Suprapubic skin (tissue), 4 donors: ENCODE measurements around the gene DEPDC5. TPM values are rescaled to one million over a fixed set of nuclear protein-coding genes. Genes with fewer than 3 reads are reported as not detected.

ENCODE experiments used
- DNase-seq, 2 donors: peaks; one replicate each; pipeline ENCODE4 v3.0.0-alpha.2; 2019; ENCODE audit warnings: low spot score in 2 of 2
- H3K27ac ChIP-seq: fragments of 200-600 bp; sonication (generic); one replicate; pipeline ENCODE4 v1.5.1; 2019
- H3K27me3 ChIP-seq: fragments of 200-600 bp; sonication (generic); one replicate; pipeline ENCODE4 v1.5.1; 2019
- H3K36me3 ChIP-seq: fragments of 200-600 bp; sonication (generic); one replicate; pipeline ENCODE4 v1.5.1; 2019
- H3K4me1 ChIP-seq: fragments of 200-600 bp; sonication (generic); one replicate; pipeline ENCODE4 v1.5.1; 2019
- H3K4me3 ChIP-seq: fragments of 200-600 bp; sonication (generic); one replicate; pipeline ENCODE4 v1.5.1; 2019; ENCODE audit warnings: mild to moderate bottlenecking
- H3K9me3 ChIP-seq: fragments of 200-600 bp; sonication (generic); one replicate; pipeline ENCODE4 v1.5.1; 2019
- CTCF ChIP-seq, 2 donors: fragments of 200-600 bp in 1 of 2; fragments of 450-650 bp in 1 of 2; sonication (generic) in 1 of 2; IDR thresholded peaks; one replicate each; pipeline ENCODE4 v1.5.1; 2016 to 2019; ENCODE audit warnings: antibody characterized with exemption in 2 of 2, mild to moderate bottlenecking in 1 of 2, moderate library complexity in 1 of 2
- EP300 ChIP-seq: sonication (generic); formaldehyde crosslinking; IDR thresholded peaks from one replicate; pipeline ENCODE4 v1.6.1; 2017; ENCODE audit warnings: antibody characterized with exemption
- POLR2A ChIP-seq, 2 donors: fragments of 450-650 bp; IDR thresholded peaks; one replicate each; pipeline ENCODE4 v1.6.1; 2017; ENCODE audit warnings: antibody characterized with exemption in 2 of 2, mild to moderate bottlenecking in 2 of 2, moderate library complexity in 2 of 2
- POLR2AphosphoS5 ChIP-seq, 3 donors: sonication (generic); formaldehyde crosslinking; IDR thresholded peaks; one replicate each; pipeline ENCODE4 v1.6.1; 2017; ENCODE audit warnings: antibody characterized with exemption in 3 of 3
- WGBS: methylation state at CpG from one replicate; pipeline ENCODE4 v1.1.5; 2018; 5-methylcytosine and 5-hydroxymethylcytosine counted together
- total RNA-seq, 4 donors: library from RNA; depleted of rRNA; stranded (reverse); fragments of >200 nt; gene quantifications; one replicate each; pipeline ENCODE4 v1.1.0, GENCODE V29; 2016

DEPDC5 gene
- total RNA-seq, 4 donors from 2014 or later, result 10.2 to 35.6 (median 15.5) TPM

- Histone ChIP-seq H3K4me3 (peak overlapping the region; percentile 83), H3K4me1 (peaks cover 43% of the 10 kb centered on the region)
Measured at GRCh38 chr22:31748490-31748889, 5.3 kb upstream of the DEPDC5 start.

GRCh38 chr22:31749636-31750364, 4.0 kb upstream of the DEPDC5 start, which contains the start of gene PRR14L:
PRR14L (minus strand) TSS chr22:31750132; CDS start chr22:31738860, 11,272 bp downstream.
- DNase-seq, result peak; percentile 98 to 99
- Histone ChIP-seq H3K9me3 (no peaks in the 10 kb centered on the region), H3K27ac (peak within 1 kb of the TSS; percentile 95), H3K4me1 (peaks cover 51% of the 10 kb centered on the region), H3K36me3 (peaks cover 3% of the 10 kb centered on the region), H3K4me3 (peak within 1 kb of the TSS; percentile 83), H3K27me3 (no peaks in the 10 kb centered on the region)
- WGBS, result under 1% methylated on average over 36 of the region's 62 CpGs
- TF ChIP-seq CTCF (IDR thresholded peaks at IDR 0.05) (no peak), POLR2AphosphoS5 (IDR thresholded peaks at IDR 0.05) (peak in 2 of 3 donors; percentile 71 to 74), POLR2A (IDR thresholded peaks at IDR 0.05) (peak; percentile 47 to 84)

More at GRCh38 chr22:31748490-31748889, 5.3 kb upstream of the DEPDC5 start:
- no peak for TF ChIP-seq EP300
- TF ChIP-seq CTCF (IDR thresholded peaks at IDR 0.05), result no peak
- no peak for TF ChIP-seq POLR2A (IDR thresholded peaks at IDR 0.05)
- no peak for TF ChIP-seq POLR2AphosphoS5 (IDR thresholded peaks at IDR 0.05)
- H3K9me3 ChIP-seq, result no peaks in the 10 kb centered on the region
- H3K27ac ChIP-seq, result no peak overlapping the region
- DNase-seq, result no peak
- WGBS, result 12% methylated on average over 2 of the region's 2 CpGs
- no peaks in the 10 kb centered on the region for H3K27me3 ChIP-seq
- peaks cover 3% of the 10 kb centered on the region for H3K36me3 ChIP-seq

- peaks cover 3% of the 10 kb centered on the region for H3K36me3 ChIP-seq
- TF ChIP-seq CTCF (IDR thresholded peaks at IDR 0.05), result no peak
- TF ChIP-seq POLR2AphosphoS5 (IDR thresholded peaks at IDR 0.05), result no peak
- TF ChIP-seq EP300, result no peak
- TF ChIP-seq POLR2A (IDR thresholded peaks at IDR 0.05), result no peak
- peak overlapping the region; percentile 83 for H3K4me3 ChIP-seq
- 64% methylated on average over 16 of the region's 16 CpGs for WGBS
- no peaks in the 10 kb centered on the region for H3K27me3 ChIP-seq
- peaks cover 57% of the 10 kb centered on the region for H3K4me1 ChIP-seq
- H3K9me3 ChIP-seq, result no peaks in the 10 kb centered on the region
- no peak for DNase-seq
- H3K27ac ChIP-seq, result peak overlapping the region; percentile 95
Measured at GRCh38 chr22:31750365-31751284, 3.2 kb upstream of the DEPDC5 start.

- Histone ChIP-seq H3K4me3 (peak overlapping the region; percentile 88), H3K36me3 (no peaks in the 10 kb centered on the region), H3K27me3 (no peaks in the 10 kb centered on the region), H3K4me1 (peaks cover 56% of the 10 kb centered on the region), H3K9me3 (no peaks in the 10 kb centered on the region), H3K27ac (peak overlapping the region; percentile 95)
- no peak for DNase-seq
- 76% methylated on average over 7 of the region's 7 CpGs for WGBS
- TF ChIP-seq EP300, result no peak
- no peak for TF ChIP-seq POLR2AphosphoS5 (IDR thresholded peaks at IDR 0.05)
- TF ChIP-seq POLR2A (IDR thresholded peaks at IDR 0.05), result no peak
- no peak for TF ChIP-seq CTCF (IDR thresholded peaks at IDR 0.05)
Measured at GRCh38 chr22:31752096-31752847, 1.5 kb upstream of the DEPDC5 start.
